ENCODE results near the gene HHIPL1.

DNA sequence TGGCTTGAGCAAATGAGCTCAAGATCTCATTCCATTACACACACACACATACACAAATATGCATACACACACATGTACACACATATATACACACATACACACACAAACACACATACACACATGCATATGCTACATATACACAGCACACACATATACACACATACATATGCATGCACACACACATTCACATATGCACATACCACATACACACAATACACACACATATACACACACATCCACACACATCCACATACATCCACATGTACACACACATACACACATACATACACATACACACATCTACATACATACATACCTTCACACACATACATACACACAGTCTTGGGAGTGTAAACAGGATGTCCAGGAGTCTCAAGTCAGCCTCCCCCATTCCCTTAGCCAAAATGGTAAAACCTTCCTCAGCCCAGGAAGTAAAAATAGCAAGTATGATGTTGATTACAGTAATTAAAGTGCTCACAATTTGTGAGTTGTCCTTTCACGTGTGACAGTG is 12.8 kb downstream of the HHIPL1 start:
- TF ChIP-seq CTCF (IDR thresholded peaks at IDR 0.05) (no peak), POLR2A (IDR thresholded peaks at IDR 0.05) (no peak)

Measured in breast epithelium (tissue), 3 donors.